ENCODE results near the gene LRRC38.

DNA sequence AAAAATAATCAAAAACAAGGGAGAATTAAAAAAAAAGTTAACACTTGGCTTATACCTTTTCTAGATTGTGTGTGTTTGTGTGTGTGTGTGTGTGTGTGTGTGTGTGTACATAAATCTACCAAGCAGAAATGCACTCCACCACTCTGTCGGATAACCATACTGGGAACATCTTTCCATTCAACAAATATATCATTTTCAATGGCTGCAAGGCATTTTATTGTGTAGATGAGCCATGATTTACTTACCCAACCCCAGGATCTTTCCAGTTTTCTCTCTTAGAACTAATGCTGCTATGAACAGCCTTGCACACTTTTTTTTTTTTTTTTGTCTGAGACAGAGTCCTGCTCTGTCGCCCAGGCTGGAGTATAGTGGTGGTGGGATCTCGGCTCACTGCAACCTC, 25.8 kb downstream of the LRRC38 start:
- no peak for TF ChIP-seq CTCF (IDR thresholded peaks at IDR 0.05)
- no peak for TF ChIP-seq POLR2A (IDR thresholded peaks at IDR 0.05)
- TF ChIP-seq EP300 (IDR thresholded peaks at IDR 0.05), result no peak
